ENCODE data around the gene TRPM1.
"Not testable (repeated sequence)": the region's sequence is repeated elsewhere in the genome, so short reads cannot be mapped to it uniquely, and the experiment has no call there.

TRPM1 gene

DNA sequence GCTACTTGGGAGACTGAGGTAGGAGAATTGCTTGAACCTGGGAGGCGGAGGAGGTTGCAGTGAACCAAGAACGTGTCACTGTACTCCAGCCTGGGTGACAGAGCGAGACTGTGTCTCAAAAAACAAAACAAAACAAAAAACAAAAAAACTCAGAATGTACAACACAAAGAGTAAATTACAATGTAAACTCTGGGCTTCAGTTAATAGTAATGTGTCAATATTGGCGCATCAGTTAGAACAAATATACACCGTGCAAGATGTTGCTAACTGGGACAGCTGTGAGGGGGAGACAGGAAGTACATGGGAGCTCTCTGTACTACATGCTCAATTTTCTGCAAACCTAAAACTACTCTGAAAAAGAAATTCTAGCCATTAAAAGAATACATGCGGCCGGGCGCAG, 23.5 kb upstream of the TRPM1 start:
- no peak for DNase-seq (ENCODE audit: low read depth)

DNA sequence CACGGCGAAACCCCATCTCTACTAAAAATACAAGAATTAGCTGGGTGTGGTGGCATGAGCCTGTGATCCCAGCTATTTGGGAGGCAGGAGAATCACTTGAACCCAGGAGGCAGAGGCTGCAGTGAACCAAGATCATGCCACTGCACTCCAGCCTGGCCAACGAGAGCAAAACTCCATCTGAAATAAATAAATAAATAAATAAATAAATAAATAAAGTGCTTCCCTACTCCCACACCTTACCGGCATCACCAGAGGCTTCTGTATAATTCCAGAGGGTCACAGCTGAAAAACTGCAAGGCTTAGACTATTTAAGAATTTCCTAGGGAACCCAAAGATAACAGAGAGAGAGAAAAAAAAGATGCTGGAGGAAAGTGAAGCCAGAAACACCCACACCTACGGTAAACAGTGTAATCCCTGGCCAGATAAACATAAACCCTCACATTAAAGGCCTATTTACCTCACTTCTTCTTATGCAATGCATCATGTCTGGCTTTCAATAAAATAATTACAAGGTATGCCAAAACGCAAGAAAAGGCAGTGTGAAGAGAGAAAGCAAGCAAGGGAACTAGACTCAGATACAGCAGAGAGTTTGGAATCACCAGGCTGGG, 15.0 kb upstream of the TRPM1 start:
- no peak for DNase-seq (ENCODE audit: low read depth)

DNA sequence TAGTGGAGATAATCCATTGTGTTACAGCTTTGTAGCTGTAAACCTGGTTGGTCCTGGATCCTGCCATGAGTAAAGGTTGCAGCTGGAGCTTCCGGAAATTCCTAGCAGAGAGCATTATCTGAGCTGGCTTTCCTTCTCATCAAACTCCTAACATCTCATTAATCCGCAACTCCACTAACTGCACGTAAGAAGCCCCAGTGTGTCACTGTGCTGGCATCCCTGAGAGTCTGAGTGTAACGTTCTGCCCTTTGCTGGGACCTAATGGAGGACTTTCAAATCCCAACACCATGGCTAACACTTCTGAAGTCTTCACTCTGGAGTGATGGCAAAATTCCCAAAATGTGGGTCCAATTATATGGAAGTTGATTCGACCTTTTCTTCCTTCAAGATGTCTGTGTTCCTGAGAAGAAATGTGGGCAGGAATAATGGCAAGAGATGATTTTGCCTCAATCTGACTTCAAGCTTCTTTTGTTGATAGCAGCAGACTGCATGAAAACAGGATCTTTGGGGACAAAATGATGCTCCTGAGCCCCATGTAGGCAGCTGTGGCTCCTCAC, 9.6 kb upstream of the TRPM1 start:
- peak; percentile 81 for DNase-seq (ENCODE audit: low read depth)

DNA sequence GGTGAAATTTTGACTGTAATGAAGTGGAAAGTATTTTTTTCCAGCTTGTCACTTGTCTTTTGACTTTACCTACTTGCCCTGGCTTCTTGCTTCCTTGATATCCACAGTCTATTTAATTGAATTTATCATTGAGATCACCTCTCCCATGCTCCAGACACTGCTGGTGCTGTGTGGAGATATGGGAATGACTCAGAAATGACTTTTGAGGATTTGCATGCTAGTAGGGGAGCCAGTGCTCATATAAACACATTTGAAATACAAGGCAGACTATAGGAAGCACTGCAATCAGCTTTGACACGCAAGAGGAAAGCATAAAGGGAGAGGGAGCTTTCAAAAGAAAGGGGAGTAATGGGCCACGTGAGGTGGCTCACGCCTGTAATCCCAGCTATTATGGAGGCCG, 7.3 kb upstream of the TRPM1 start:
- peak; percentile 39 for DNase-seq (ENCODE audit: low read depth)

DNA sequence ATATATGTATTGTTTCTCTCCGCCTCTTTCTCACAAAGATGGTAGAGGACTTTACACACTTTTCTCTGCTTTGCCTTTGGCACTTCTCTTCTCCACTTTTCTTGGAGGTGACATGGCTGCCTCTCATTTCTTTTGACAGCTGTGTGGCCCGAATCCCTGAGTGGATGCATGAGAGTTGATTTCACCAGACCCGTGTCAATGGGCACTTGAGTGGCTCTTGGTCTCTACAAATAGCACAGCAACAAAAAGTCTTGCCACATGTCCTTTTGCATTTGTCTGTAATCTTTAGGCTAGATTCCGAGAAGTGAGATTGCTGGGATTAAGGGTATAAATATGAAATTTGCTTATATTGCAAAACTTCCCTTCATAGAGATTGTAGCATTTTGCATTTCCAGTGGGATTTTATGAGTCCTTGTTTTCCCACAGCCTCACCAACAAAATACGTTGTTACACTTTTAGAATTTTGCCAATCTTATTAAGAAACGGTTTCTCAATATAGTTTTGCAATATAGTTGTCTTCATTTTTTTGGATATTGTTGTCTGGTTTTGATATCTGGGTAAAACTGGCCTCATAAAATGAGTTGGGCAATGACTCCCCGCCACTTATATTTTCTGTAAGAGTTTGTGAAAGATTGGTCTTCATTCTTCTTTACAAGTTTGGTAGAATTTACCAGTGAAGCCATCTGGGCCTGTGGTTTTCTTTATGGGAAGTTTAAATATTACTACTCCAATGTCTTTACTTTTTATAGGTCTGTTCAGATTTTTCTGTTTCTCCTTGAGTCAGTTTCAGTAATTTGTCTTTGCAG, 5.2 kb upstream of the TRPM1 start:
- peak; percentile 26 for DNase-seq (ENCODE audit: low read depth)

DNA sequence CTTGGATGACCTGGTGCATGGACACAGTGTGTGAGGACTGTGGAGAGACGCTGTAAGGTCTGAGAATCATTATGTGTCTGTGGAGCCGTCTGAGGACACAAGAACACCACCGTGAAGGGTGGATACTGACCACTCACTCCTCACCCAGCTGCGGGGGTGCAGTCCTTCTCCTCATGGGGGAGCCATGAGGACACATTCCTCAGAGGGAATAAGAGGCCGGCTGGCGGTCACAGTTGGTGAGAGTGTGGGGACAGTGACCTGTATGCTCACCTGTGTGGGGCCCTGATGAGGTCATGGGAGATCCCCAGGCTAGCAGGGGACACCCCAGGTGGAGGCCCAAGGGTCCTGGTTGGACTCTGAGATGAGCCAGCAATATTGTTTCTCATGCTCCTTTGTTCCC, 2.5 kb upstream of the TRPM1 start:
- no peak for DNase-seq (ENCODE audit: low read depth)

DNA sequence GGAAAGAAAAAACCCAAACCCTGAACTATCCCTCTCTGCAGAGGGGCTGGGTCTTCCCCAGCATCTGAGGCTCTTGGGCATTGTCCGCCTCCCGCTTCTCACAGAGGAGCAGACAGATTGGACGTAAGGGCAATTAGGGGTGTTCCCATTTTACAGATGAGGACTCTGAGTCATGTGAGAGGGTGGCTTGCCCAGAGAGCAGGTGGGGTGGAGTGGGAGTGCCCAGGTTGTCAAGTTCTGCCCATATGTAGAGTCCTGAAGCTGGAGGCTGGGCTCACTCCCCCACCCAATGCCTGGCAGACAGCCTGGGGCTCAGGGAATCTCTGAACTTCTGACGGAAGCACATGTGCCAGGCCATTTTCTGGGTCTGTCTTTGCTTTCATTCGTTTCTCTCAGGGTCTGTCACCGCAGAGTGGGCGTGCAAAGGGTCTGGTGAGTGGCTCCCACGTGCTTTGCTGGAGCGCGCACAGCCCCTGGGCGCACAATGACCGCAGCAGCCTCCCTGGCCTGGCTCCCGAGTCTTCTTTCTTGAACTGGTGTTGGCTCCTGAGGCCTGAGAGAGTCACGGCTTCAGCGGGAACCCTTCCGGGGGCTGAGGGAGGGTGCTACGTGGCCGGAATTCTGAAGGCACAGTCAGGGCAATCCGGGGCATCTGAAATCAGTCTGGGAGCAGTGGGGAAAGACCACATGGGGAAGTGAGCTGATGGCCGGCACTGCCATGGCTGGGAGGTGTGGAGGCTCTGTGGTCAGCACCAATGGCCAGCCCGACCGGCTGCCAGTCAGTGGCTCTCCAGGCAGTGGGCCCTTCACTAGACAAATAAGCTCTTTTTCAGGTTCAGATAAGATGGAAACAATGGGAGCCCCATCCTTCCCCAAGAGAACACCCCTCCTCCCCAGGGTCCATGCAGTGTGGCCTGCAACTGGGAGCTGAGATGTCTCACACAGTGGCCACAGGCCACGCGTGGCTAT, 1.1 kb upstream of the TRPM1 start:
- no peak for DNase-seq (ENCODE audit: low read depth)

DNA sequence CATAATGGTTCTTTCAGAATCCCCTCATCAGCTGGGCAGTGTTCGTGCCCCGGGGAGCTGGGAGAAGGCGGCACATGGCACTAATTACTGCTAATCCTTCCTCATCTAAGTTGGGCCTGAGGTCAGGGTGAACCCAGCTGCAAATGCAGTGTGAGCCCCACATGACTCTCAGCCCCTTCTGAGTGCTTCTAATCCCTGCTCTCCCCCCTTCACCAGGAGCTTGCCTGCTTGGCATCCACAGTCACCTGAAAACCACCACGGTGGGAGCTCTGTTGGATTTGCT, 455 bp upstream of the TRPM1 start:
- no peak for DNase-seq (ENCODE audit: low read depth)

DNA sequence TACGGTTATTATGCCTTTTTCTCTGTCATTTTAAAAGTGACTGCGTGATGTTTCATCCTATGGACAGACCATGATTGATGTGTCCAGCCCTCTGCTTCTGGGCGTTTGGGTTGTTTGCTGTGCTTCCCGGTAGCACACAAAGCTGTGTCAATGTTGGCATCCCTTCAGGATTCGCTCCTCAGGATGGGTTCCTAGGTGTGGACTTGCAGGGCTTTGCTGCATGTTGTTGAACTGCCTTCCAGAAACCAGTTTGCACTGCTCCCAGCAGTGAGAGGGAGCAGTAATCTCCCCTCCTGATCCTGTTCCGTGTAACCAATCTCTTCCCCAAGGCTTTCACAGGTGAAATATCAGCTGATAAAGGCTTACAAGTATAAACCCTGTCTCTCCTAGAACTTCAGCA, 787 bp downstream of the TRPM1 start:
- DNase-seq (ENCODE audit: low read depth) = no peak

DNA sequence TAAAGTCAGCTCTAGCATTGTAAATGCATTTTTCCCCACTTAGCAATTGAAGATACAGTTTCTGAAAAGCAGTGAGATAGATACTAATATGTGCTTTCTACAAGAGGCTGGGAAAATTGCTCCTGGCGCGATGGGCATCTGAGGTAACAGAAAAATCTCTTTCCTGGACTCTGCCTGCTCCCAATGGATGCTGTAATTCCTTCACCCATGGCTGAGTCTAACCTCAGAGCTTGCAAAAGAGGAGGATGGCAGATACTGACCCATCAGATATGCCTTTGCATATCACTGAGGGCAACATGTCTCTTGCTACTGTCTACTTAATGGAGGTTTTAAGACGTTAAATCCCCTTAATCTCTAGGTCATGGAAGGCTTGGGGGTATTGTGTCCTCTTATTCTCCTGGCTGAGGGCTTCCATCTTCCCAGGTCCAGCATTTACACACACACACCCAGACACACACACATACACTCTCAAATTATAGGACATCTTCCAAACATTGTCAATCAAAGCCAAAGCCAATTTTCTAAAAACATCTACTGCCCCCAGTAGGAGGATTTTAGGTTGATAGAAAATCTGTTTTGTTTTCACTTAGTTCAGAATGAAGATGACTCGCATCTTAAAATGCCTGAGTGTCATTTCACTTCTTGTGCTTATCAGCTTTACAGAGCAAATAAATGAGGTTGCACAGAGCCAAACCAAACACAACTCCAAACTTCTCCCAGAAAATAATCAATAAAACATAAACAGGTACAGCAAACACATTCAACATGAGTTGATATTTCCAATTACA, 2.4 kb downstream of the TRPM1 start:
- DNase-seq (ENCODE audit: low read depth) = peak; percentile 49

DNA sequence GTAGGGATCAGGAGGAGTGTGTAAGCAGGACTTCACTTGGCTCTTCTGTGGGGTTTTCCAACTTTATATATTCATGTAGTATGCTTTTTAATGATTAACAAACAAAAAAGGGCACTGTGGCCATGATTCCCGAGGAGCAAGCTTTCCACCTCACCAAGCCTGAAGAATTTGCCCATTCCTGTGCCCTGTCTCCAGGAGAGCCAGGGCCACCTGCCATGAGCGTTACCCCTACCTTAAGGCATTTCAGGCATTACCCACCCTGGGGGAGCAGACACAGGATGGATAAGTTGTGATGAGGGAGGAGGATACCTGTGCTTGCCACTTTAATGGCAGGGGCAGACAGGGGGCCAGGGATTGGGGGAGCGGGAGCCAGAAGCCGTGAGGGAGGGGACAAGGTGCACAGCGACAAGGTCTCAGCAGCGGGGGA, 3.0 kb downstream of the TRPM1 start:
- no peak for DNase-seq (ENCODE audit: low read depth)

DNA sequence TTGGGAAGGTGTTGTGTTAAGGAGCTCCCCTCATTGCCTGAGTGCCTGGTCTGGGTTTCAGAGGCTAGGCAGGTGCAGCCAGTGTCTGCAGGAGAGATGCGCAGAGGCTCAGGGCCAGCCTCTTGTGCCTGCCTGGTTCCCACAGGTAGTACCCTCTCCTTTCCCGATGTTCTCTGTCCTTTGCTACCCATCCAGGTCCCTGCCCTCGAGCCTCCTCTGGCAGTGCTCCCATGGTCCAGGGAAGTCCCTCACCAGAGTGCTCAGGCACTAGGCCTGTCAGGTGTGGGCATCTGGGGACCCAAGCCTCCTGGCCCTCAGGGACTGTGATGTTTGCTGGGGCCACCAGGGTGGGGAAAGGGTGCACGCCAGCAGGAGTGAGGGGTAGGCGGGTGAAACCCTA, 5.0 kb downstream of the TRPM1 start:
- DNase-seq (ENCODE audit: low read depth) = no peak

DNA sequence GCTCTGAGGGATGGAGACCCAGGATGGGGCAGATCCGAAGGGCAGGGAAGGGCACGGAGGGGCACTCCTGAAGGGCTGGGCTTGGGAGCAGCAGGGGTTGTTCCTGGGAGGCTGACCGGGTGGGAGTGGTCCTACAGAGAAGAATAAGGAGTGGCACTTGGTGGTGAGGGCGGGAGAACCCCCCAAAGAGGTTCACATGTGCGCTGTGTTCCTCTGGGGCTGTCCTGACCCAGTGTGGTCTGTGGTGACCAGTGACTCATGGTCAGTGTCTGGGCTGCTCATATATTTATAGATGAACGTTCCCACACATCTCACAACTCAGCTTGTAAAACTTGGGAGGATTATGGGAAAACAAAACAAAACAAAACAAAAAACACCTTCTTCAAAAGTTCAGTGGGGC, 10.0 kb downstream of the TRPM1 start:
- peak; percentile 90 for DNase-seq (ENCODE audit: low read depth)

DNA sequence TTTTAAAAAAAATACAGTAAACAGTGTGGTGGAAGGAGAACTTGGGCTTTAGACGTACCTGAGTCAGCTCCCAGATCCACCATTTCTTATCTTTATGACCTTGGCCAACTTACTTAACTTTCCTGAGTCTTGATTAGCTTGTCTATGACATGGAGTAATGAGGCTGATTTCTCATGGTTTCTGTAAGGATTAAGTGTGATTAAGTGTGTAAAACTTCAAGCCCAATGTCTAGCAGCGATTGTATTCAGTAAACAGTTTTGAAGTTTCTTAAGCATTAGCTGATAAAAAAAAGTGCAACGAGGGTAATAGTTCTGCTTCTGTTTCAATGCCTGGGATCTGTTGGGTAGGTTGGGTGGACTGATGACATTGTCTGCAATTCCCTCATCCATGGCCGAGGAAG, 10.8 kb downstream of the TRPM1 start:
- DNase-seq (ENCODE audit: low read depth) = no peak

DNA sequence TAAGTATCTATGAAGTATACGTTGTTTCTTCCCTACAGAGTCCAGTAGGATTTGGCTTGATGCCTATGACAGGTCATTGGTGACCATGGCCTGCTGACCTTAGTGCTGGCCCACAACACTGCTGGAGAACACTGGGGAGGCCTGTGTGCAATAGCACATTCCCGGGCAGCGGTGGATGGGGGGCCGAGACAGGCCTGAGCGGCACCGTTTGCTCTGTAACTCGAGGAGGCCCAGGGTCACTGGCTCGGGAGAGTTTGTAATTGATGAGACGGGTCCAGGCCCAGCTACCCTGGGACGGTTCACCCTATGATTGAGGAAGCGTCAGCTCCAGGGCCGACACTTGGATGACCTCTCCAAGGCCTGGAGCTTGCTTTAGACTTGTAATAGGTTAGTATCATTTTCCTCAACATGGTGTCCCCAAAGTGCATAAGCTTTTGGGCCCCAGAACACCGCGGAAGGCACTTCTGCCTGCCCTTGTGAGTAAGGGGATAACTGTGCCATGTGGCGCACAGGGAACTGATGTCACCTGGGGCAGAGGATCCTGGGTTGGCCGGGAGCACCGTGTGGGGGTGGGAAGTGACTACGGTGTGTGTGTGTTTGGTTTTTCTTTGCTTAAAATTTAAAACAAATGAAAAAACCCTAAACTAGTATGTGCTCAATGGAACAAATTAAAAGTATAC, 12.0 kb downstream of the TRPM1 start:
- no peak for DNase-seq (ENCODE audit: low read depth)

DNA sequence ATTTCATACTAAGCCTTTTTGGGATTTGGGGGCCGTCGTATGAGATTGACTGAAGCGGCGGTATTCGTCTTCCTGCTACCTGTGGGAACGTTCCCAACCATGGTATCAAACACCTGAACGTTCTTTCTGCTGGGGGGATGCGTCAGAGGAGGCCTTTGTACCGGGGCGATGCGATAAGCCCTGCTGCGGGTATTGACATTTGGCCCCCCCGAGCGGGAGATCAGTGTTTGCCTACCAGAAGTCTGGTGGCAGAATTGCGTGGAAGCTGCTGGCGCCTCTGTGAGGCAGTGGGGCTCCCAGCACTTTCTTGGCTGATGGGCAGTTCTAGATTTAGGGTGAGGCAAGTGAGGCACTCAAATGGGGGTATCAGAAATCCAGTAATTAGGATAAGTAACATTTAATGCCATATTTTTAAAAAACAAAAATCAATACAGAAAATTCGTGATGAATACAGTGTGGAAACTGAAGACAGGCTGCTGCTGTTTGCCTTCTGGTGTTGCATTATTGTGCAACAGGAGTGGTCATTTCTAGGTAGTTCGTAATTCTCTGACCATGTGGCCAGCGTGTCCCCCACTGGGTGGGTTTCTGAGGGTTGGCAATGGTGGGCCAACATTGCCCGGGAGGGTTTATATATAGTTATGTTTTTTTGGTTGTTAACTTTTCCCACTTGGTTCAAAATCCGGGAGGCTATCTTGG, 12.7 kb downstream of the TRPM1 start:
- DNase-seq (ENCODE audit: low read depth) = no peak

DNA sequence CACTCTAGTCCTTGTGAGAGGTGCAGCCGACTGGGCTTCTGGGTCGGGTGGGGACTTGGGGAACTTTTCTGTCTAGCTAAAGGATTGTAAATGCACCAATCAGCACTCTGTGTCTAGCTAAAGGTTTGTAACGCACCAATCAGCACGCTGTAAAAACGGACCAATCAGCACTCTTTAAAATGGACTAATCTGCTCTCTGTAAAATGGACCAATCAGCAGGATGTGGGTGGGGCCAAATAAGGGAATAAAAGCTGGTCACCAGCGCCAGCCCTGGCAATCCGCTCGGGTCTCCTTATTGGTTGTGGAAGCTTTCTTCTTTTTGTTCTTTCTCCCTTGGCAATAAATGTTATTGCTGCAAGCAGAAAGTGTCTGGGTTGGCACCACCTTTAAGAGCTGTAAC, 13.5 kb downstream of the TRPM1 start:
- not testable (repeated sequence) for DNase-seq (ENCODE audit: low read depth)

DNA sequence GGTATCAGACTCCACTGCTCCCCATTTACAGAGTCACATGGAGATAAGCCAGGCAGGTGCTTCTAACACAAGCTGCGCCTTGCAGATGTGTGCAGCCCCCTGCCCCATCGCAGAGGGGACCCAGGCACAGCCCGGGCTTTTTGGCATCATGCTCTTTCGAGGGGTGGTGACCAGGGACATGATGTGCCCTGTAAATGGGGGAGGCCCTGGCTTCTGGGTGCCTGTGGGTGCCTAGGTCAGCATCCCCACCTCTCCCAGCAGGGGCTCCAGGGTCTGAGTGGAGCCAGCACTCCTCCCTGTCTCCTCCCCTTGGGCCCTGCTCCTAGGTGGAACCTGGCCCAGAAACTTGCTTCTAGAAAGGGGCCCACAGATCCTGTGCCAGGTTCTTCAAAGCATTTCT, 15.2 kb downstream of the TRPM1 start:
- no peak for DNase-seq (ENCODE audit: low read depth)

DNA sequence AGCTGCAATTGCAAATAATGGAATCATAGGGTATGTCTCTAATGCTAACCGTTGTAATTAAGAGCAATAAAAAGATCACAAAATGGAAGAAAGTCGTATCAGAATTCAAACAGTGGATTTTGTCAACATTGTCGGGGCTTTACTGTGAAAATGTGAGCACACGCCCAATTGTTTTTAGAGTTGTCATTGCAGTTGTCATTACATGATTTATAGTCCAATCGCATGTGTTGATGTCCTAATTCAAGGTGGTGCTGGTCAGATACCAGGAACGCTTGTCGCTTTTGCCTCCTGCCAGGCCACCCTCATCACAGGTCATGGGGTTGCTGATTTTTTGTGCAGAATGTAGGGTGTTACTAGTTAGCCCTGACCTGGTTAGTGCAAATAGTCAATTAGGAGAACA, 16.2 kb downstream of the TRPM1 start:
- DNase-seq (ENCODE audit: low read depth) = no peak

DNA sequence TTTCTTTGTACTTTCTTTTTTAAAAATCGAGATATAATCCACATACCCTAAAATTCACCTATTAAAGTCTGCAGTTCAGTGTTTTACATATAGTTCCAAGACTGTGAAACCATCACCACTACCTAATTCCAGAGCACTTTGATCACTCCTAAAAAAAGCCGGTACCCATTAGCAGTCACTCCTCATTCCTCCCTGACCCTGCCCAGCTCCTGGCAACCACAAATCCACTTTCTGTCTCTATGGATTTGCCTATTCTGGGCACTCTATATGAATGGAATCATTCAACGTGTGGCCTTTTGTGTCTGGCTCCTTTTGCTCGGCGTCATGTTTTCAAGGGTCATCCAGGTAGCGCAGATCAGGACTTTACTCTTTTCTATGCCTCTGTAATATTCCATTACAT, 17.3 kb downstream of the TRPM1 start:
- DNase-seq (ENCODE audit: low read depth) = no peak

DNA sequence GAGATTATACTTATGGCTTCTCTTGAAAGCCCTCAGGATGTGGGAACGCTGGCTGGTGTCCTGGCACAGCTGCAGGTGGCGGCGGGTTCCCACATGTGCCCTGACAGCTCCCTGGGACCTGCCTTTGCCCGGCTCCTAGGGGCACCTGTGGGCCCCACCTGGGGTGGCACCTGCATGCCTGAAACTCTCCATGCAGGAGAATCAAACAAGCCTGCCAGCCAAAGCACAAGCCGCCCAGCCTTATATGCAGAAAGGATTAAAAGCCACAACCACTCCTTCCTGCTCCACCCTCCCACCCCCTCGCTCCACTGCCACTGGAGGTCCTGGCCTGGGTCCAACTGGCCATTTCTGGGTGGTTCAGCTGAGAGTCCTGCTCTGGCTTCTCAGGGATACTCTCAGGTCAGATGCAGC, 18.1 kb downstream of the TRPM1 start:
- DNase-seq (ENCODE audit: low read depth) = peak; percentile 44

All from EH (cell line).